Measurements from ENCODE around the gene NAP1L4. TPM values are rescaled to one million over a fixed set of nuclear protein-coding genes. Genes with fewer than 3 reads are reported as not detected.

Gene NAP1L4
- total RNA-seq, 1 experiment from 2014 or later: 212 TPM

GRCh38 chr11:2913776-2914175, 78.4 kb downstream of the NAP1L4 start:
- DNase-seq: no peak
- Mint-ChIP-seq H3K4me3 (no peak overlapping the region), H3K9me3 (no peaks in the 10 kb centered on the region), H3K36me3 (ENCODE audit: insufficient read depth in 1 of 3, low read depth in 3 of 3) (no peaks in the 10 kb centered on the region), H3K4me1 (peaks cover 10% of the 10 kb centered on the region in 2 experiments; a peak in 3 of 4 replicates), H3K27me3 (ENCODE audit: low read depth) (peaks cover 2% of the 10 kb centered on the region), H3K27ac (no peak overlapping the region)
- no peak overlapping the region for H2AFZ ChIP-seq (ENCODE audit: low read length)
- no peak overlapping the region for H2BK120ac ChIP-seq (ENCODE audit: low read depth, low read length, poor library complexity, severe bottlenecking)
- no peak overlapping the region for H2BK15ac ChIP-seq (ENCODE audit: low read depth, low read length)
- H3K18ac ChIP-seq (ENCODE audit: insufficient read length, low read depth, low read length): no peak overlapping the region
- H3K79me1 ChIP-seq (ENCODE audit: insufficient read depth, low read depth, low read length, poor library complexity, severe bottlenecking): no peaks in the 10 kb centered on the region
- no peak overlapping the region for H2AK5ac ChIP-seq (ENCODE audit: insufficient read length, low read length)
- WGBS (ENCODE audit: extremely low coverage, insufficient read length, low lambda C conversion rate): no CpG with 5 or more reads among the region's 9 CpGs
- no peak overlapping the region for H3K4me2 ChIP-seq (ENCODE audit: insufficient read depth, insufficient read length, low read length)
- no peak overlapping the region for H3K27ac ChIP-seq (ENCODE audit: insufficient read length, low read depth, low read length)
- H3K56ac ChIP-seq (ENCODE audit: insufficient read length, low read depth, low read length): no peak overlapping the region
- TF ChIP-seq, protein P1, sequence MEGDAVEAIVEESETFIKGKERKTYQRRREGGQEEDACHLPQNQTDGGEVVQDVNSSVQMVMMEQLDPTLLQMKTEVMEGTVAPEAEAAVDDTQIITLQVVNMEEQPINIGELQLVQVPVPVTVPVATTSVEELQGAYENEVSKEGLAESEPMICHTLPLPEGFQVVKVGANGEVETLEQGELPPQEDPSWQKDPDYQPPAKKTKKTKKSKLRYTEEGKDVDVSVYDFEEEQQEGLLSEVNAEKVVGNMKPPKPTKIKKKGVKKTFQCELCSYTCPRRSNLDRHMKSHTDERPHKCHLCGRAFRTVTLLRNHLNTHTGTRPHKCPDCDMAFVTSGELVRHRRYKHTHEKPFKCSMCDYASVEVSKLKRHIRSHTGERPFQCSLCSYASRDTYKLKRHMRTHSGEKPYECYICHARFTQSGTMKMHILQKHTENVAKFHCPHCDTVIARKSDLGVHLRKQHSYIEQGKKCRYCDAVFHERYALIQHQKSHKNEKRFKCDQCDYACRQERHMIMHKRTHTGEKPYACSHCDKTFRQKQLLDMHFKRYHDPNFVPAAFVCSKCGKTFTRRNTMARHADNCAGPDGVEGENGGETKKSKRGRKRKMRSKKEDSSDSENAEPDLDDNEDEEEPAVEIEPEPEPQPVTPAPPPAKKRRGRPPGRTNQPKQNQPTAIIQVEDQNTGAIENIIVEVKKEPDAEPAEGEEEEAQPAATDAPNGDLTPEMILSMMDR (conservative IDR thresholded peaks at IDR 0.05): no peak
- H2BK5ac ChIP-seq (ENCODE audit: insufficient read length, low read length): no peak overlapping the region
- no peaks in the 10 kb centered on the region for H3K9me3 ChIP-seq (ENCODE audit: control insufficient read depth, low read depth, low read length)
- no peak overlapping the region for H4K5ac ChIP-seq (ENCODE audit: insufficient read length, low read depth, low read length)
- no peak overlapping the region for H3T11ph ChIP-seq (ENCODE audit: low read length)
- H3K23ac ChIP-seq (ENCODE audit: insufficient read length, low read depth, low read length): no peak overlapping the region
- no peak overlapping the region for H2BK20ac ChIP-seq (ENCODE audit: low read depth, low read length, poor library complexity, severe bottlenecking)
- no peak overlapping the region for H4K8ac ChIP-seq (replicated peaks; ENCODE audit: insufficient read length, low read depth, low read length)
- H3K79me2 ChIP-seq (ENCODE audit: insufficient read depth, low read length): no peaks in the 10 kb centered on the region
- no peak overlapping the region for H2BK12ac ChIP-seq (ENCODE audit: insufficient read length, low read depth, low read length)
- H3K4ac ChIP-seq (ENCODE audit: low read depth, low read length): no peak overlapping the region
- H3K14ac ChIP-seq (ENCODE audit: insufficient read depth, low read length): no peak overlapping the region
- no peaks in the 10 kb centered on the region for H3K23me2 ChIP-seq (ENCODE audit: insufficient read length, low read depth, low read length, poor library complexity, severe bottlenecking)
- no peak overlapping the region for H4K91ac ChIP-seq (ENCODE audit: insufficient read length, low read depth, low read length)
- H3K27me3 ChIP-seq (ENCODE audit: insufficient read depth, low read length): no peaks in the 10 kb centered on the region
- peaks cover 2% of the 10 kb centered on the region for H4K20me1 ChIP-seq (ENCODE audit: control insufficient read depth, insufficient read depth, insufficient read length)
- no peak overlapping the region for H3K9ac ChIP-seq (ENCODE audit: extremely low read depth, insufficient read length, low read length)
- H3K4me1 ChIP-seq (ENCODE audit: insufficient read depth, low read length): no peaks in the 10 kb centered on the region

Data from H9 (cell line).